Measurements from ENCODE around the gene IFI35.
"Not testable (repeated sequence)": the region's sequence is repeated elsewhere in the genome, so short reads cannot be mapped to it uniquely, and the experiment has no call there.

Gene IFI35
- 12.0 reads per million, percentile 35 among the genes with 10 or more reads in this experiment for total RNA-seq

DNA sequence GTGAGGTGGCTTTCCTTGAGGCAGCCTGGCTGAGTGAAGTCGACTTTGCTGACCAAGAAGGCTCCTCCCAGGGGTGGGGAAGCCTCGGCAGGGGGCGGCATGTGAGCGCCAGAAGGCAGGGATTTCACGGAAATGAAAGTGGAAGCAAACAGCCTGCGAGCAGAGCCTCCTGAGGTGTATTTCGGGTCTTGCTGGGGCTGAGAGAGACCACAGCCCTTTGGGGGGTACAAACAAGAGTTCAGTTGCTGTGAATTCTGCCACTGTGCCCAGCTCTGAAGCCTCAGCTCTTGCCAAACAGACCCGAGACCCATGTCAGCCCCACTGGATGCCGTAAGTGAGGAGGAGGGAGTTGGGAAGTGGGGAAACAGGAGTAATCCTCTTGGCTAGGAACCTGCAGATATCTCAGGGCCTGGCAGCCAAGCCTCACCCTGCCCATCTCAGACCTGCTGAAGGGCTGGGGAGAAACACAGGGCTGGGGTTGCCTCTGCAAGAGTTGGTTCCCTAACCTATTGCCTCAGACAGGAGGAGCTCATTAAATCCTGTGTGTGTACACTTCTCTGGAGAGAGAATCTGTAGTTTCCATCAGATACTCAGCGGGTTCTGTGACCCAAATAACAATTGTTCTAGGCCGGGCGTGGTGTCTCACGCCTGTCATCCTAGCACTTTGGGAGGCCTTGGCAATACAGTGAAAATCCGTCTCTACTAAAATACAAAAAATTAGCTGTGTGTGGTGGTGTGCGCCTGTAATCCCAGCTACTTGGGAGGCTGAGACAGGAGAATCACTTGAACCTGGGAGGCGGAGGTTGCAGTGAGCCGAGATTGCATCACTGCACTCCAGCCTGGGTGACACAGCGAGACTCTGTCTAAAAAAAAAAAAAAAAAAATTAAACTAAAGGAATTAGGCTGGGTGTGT lies at the start of gene IFI35:
IFI35 (plus strand) TSS at position 146 of the 913 bp plus-strand sequence; CDS start at position 310, 164 bp downstream.
- peak; percentile 78 for DNase-seq

DNA sequence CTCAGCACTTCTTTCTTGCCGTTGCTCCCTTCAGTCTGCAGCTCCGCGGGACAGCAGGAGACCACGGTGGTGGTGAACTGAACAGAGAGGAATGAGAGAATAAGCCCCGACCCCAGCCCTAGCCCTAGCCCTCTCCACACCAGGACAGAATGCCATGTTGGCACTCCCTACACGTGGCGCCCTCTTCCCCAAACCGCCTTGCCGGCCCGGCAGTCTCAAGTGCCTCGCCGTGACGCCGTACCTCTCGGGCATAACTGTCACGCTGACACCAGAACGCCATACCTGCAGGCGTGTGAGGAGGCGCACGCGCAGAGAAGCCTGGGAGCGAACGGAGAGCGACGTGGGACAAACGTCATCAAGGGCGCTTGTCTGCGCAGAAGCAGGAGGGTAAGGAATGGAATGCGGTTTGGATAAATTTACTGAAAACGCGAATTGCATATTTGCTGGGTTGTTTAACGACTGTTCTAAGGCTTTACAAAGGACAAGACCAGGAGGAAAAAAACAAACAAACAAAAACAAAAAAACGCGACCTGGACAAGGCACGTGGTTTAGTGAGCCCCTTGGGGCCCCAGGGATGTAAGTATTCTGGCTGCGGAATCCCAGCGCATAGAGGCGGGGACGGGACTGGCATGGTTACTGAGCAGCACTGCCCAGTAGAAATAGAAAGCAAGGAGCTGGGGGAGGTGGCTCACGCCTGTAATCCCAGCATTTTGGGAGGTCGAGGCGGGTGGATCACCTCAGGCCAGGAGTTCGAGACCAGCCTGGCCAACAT lies 42.2 kb upstream of the IFI35 start, which contains the start of gene AARSD1:
AARSD1 (minus strand) TSS at position 294 of the 772 bp plus-strand sequence; CDS start at position 280, 14 bp downstream.
- peak; percentile 87 for DNase-seq

DNA sequence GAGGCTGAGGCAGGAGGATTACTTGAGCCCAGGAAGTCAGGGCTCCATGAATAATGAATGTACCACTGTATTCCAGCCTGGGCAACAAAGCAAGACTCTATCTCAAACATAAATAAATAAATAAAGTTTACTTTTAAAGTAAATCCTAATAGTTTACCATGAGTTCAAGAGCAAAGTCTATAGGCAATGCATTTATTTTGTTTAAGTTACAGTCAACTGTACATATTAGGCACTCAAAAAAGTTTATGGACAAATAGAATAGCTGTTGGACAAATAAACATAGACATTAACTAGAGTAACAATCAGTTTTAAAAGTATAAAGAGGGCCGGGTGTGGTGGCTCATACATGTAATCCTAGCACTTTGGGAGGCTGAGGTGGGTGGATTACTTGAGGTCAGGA lies 38.7 kb upstream of the IFI35 start:
- no peak for DNase-seq

DNA sequence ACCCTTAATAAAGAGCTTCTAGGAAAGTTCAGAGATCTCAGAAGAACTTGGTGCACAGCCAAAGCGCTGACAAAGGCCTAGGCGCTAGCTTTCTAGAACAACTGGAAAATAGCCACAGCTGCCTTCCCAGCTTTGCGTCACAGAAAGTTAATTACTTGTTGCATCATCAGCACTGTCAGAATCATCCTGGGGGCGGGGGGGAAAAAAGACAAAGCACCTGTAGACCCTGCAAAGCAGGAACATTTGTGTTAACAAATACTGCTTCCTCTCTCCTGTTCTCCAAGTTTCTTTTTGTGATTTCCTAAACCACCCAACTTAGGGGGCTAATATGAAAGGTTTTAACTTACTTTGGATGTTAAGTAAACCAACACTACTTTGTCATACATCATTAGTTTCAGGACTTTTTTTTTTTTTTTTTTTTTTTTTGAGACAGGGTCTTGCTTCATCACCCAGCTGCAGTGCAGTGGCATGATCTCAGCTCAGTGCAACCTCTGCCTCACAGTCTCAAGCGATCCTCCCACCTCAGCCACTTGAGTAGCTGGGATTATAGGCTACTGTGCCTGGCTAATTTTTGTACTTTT lies 37.5 kb upstream of the IFI35 start:
- no peak for DNase-seq

DNA sequence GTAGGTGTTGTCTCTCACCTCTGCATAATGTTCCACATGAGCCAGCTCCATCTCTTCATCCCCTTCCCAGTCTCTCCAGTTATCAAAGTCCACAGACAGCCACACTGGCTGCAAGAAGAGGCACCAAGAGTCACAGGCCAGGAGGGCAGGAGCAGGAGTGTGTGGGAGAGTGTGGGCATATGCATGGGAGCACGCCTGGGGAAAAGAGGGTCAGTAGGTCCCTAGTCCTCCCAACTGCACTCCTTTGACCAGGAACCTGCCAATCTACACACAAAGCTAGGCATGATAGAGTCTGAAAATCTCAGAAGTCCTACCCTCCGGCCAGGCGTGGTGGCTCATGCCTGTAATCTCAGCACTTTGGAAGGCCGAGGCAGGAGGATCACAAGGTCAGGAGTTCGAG lies 35.0 kb upstream of the IFI35 start:
- no peak for DNase-seq

DNA sequence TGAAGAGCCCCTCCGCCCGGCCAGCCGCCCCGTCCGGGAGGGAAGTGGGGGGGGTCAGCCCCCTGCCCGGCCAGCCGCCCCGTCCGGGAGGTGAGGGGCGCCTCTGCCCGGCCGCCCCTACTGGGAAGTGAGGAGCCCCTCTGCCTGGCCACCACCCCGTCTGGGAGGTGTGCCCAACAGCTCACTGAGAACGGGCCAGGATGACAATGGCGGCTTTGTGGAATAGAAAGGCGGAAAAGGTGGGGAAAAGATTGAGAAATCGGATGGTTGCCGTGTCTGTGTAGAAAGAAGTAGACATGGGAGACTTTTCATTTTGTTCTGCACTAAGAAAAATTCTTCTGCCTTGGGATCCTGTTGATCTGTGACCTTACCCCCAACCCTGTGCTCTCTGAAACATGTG lies 33.3 kb upstream of the IFI35 start:
- DNase-seq = not testable (repeated sequence)

DNA sequence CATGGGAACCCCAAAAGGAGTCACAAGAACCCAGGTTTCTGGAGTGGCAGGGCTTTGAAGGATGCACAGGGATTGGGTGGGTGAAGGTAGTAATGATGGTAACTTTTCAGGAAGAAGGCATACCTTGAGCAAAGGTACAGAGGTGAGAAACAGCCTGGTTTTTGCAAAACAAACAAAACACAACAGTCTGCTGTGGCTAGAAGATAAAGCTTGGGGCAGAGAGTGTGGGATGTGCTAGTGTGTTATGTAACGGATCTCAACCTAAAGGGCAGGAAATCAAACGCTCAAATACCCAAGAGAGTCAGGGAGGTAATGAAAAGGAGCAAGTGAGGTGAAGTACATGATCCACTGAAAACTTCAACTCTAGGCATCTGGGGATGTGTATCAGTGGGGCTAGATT lies 31.3 kb upstream of the IFI35 start:
- DNase-seq = no peak

DNA sequence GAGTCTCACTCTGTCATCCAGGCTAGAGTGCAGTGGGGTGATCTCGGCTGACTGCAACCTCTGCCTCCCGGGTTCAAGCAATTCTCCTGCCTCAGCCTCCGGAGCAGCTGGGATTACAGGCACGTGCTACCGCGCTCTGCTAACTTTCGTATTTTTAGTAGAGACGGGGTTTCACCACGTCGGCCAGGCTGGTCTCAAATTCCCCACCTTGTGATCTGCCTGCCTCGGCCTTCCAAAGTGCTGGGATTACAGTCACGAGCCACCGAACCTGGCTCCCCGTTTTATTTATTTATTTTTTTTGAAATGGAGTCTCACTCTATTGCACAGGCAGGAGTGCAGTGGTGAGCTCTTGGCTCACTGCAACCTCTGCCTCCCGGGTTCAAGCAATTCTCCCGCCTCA lies 30.9 kb upstream of the IFI35 start:
- not testable (repeated sequence) for DNase-seq

DNA sequence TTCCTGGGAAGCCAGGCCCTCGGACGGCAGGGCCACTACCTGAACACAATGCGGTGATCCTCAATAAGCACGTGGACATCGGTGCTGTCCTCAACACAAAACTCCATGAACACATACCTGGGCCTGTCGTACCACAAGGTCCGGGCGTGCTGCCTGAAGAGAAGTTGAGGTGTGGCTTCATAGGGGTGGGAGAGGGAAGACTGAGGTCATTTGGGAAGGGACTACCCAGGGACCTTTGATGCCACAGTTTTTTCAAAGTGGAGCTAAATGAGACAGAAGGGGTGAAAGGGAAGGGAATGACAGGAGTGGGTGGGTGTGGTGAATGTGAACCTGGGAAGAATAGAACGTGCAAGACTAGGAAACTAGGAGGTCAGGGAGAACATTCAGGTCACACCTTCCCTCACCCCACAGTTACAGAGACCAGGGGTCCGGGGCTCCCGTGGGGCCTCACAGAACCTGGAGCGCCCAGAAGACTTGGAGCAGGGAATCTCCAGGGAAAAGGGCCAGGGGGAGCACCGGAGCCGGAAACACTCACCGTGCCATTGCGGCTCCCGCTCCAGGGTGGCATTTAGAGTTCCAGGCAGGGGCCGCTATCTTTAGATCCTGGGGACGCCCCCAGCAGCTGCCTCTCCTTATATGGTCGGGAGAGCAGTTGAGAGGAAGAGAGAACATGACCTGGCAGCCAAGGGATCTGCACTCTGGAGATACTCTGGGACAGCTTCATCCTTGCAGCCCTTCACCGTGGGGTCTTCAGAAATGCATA lies 26.9 kb upstream of the IFI35 start, which contains the start of gene PTGES3L:
PTGES3L (minus strand) TSS at position 570 of the 763 bp plus-strand sequence; CDS start at position 543, 27 bp downstream.
- DNase-seq = peak; percentile 3

DNA sequence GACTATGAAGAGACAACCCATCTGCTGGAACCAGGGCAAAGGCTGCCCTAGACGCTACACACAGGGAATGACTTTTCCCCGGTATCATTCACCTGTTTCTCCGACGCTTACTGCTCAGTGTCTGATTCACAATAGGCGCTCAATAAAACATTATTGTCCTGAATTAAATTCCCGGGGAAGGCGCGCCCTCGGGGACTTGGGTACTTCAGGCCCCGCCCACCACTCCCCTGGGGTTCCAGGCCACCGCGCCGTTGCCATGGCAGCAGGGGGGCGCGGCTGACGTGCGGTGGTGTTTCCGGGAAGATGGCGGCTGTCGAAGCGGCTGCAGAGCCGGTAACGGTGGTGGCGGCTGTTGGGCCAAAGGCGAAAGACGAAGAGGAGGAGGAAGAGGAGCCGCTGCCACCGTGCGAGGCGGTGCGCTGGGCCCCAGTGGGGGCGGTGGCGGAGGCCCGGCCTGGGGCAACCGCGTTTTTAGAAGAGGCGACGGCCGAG lies 26.3 kb upstream of the IFI35 start, which contains the start of gene RUNDC1:
RUNDC1 (plus strand) TSS at position 292 of the 492 bp plus-strand sequence; CDS start at position 304, 12 bp downstream.
- DNase-seq = peak; percentile 86

DNA sequence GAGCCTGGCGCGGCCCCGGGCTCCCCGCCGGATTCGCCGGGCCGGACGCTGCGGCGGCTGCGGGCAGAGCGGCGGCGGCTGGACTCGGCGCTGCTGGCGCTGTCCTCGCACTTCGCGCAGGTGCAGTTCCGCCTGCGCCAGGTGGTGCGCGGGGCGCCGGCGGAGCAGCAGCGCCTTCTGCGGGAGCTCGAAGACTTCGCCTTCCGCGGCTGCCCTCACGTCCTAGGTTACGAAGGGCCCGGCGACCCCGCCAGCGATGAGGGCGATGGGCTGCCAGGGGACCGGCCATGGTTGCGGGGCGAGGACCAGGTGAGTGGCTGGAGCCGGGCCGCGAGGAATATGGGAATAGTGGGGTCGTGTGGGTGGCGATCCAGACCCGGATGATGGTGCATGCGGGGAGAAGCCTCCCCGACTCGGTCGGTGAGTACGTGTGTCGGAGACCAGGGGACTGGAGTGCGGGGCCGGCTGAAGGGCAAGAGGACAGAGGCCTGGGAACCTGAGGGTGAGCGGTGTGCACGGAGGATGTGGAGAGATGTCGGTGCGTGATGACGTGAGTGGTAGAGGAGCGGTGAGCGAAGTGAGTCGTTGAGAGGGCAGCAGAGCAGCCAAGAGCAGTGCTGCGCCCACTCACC lies 25.7 kb upstream of the IFI35 start:
- peak; percentile 39 for DNase-seq

DNA sequence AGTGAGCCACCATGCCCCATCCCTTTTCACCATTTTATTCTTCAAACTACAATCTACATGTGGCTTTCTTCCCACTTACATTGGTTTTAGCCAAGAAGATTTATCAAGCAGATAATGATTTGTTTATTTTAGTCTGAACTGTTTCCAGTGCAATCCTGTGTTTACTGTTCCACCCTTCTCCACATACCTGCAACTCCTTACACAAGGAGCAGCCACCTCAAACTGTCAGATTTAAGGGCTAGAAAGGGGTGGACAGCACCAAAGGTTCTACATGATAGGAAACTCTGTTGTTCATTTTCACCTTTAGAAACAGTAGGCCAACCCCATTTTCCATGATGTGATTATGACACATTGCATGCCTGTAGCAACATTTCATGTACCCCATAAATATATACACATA lies 24.3 kb upstream of the IFI35 start:
- DNase-seq = no peak

DNA sequence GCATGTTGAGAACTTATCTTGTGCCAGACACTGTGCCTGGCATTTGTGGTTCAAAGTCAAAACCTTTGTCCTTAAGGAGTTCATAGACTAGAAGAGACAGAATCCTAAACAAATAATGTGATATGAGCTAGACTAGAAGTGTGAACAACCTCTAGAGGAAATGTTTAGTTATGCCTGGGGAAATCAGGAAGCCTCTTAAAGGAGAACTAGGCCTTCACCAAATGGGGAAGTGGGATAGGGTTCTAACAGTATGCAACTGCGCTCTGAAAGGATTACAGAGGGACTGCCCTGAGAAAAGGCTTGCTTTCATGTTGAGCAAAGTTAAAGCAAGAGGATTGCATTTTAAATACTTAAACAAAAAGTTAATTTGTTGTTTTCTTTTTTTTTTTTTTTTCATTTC lies 21.4 kb upstream of the IFI35 start:
- no peak for DNase-seq

DNA sequence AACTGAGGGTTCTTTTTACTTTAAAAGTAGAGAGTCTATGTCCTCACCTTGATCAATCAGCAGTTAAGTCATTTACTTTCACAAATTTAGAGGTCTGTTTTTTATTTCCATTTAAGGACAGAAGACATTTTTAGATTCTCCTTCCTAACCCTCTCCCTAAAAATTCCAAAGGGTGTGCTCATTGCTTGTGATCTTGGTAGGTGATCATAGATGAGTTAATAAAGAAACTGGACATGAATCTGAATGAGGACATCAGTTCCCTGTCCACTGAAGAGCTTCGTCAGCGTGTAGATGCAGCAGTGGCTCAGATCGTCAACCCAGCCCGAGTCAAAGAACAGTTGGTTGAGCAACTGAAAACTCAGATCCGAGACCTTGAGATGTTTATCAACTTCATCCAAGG lies 17.4 kb upstream of the IFI35 start:
- DNase-seq = no peak

DNA sequence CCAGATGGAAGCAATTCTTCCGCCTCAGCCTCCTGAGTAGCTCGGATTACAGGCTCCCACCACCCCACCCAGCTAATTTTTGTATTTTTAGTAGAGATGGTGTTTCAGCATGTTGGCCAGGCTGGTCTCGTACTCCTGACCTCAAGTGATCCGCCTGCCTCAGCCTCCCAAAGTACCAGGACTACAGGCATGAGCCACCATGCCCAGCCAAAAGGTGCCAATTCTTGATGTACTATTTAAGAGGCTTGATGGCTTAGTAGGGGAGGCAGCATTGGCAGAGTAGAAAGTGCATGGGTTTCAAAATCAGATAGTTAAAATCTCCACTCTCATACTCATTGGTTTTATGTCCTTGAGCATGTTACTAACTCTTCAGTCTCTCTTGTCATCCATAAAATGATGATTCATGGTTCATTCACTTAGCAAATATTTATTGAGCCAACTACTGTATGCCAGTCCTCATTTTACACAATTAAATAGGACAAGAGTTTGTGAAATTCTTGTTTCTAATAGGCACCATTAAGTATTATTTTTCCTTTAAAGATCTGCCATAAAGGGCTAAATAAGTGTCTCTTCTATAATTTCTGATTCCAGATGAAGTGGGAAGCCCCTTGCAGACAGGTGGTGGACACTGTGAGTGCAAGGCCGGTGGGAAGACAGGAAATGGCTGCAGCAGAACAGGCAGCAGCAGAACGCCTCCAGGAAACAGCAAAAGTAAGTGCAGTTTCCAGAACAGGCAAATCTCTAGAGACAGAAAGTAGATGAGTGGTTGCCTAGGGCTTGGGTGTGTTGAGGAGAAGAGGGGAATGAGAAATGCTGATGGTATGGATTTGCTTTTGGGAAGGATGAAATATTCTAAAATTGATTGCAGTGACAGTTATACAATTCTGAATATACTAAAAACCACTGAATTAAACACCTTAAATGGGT lies 16.6 kb upstream of the IFI35 start:
- DNase-seq = no peak

DNA sequence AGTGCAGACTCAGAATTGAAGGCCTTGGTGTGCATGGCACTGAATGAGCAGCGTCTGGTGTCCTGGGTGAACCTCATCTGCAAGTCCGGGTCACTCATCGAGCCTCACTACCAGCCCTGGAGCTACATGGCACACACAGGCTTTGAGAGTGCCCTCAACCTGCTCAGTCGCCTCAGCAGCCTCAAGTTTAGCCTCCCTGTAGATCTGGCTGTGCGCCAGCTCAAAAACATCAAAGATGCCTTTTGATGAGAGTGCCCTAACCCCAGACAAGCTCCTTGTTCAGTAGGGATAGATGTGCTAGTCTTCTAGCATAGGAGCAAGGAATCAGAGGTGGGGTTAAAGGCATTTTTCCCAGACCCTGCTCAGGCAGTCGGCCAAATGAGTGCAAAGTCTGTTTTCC lies 15.1 kb upstream of the IFI35 start:
- DNase-seq = no peak

DNA sequence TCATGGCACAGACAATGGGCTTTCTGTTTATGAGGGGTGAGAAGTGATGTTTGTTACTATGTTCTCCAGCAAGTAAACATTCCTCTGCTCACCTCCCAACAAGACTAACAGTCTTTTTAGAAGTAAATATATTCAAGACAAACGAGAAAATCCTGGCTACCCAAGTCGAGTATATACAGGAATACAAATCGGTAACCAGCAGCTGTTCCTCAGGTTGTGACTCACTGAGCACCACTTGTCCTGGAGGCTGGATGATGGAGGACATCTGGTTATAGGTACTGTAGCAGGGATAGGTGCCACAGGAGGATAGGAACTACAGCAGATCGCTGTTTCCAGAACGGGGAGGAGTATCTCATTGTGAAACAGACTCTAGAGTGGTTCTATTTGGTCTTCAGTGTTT lies 13.7 kb upstream of the IFI35 start:
- DNase-seq = no peak

DNA sequence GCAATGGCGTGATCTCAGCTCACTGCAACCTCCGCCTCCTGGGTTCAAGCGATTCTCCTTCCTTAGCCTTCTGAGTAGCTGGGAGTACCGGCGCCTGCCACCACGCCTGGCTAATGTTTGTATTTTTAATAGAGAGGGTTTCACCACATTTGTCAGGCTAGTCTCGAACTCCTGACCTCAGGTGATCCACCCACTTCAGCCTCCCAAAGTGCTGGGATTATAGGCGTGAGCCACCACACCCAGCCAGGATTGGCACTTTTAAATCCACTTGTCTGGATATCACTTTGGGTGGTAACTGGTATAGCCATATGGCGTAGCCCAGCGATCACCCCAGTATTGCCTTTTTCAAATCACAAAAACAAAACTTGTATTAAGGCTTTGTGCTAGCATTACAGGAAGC lies 12.7 kb upstream of the IFI35 start:
- DNase-seq = not testable (repeated sequence)

DNA sequence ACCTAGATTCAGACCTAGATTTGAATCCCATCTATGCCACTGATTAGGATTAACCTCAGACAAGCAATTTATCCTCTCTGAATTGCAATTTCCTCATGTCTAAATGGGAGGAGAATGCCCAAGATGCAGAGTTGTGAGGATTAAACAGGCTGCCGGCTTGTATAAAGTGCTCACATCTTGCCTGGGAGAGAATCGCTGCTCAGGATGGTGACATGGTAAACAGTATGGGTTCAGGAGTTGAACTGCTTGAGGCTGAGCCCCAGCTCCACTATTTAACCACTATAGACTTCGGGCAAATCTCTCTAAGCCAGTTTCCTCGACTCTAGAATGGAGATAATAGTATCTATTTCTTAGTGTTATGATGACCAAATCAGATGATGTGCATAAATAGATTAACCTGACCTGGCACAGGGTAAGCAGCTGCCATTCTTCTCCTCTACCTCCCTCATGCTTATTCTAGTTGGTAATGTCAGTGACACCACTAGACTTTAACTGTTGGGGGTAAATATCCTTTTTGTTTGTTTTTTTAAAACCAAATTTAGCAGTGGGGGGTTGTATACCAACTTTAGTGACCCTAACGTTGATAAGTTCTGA lies 9.1 kb upstream of the IFI35 start:
- no peak for DNase-seq

Measured in effector CD4-positive, alpha-beta T cell (primary cell).